ENCODE data around the gene CYRIA.

DNA sequence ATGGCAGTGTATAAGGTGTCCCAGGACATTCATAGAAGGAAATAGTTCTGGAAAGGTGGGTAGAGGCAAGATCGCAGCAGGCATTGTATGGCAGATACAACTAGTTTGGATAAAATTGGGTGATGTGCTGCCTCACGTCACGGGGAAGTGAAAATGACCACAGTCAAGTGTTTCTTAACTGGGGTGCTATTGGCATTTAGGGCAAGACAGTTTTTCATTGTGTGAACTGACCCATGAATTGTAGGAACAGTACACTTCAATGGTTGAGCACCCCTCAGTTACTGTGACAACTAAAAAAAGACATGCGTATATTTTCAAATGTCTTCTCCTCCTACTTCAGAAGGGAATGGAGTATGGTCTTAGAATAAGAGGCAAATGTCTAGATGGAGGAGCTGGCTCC lies 22.3 kb upstream of the CYRIA start:
- no peak for TF ChIP-seq GATA2 (CRISPR knock-in tag; IDR thresholded peaks at IDR 0.05)
- no peak for TF ChIP-seq SIN3A (IDR thresholded peaks at IDR 0.05; ENCODE audit: borderline replicate concordance, low read depth, low read length)
- TF ChIP-seq, protein P1, sequence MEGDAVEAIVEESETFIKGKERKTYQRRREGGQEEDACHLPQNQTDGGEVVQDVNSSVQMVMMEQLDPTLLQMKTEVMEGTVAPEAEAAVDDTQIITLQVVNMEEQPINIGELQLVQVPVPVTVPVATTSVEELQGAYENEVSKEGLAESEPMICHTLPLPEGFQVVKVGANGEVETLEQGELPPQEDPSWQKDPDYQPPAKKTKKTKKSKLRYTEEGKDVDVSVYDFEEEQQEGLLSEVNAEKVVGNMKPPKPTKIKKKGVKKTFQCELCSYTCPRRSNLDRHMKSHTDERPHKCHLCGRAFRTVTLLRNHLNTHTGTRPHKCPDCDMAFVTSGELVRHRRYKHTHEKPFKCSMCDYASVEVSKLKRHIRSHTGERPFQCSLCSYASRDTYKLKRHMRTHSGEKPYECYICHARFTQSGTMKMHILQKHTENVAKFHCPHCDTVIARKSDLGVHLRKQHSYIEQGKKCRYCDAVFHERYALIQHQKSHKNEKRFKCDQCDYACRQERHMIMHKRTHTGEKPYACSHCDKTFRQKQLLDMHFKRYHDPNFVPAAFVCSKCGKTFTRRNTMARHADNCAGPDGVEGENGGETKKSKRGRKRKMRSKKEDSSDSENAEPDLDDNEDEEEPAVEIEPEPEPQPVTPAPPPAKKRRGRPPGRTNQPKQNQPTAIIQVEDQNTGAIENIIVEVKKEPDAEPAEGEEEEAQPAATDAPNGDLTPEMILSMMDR (IDR thresholded peaks at IDR 0.05): no peak
- TF ChIP-seq MXI1 (IDR thresholded peaks at IDR 0.05; ENCODE audit: low read depth, low read length): no peak
- TF ChIP-seq RFX5 (IDR thresholded peaks at IDR 0.05; ENCODE audit: low read length): no peak
